Forelimb muscle (tissue), 1 donor: Measurements from ENCODE around the gene HPSE2. TPM values are rescaled to one million over a fixed set of nuclear protein-coding genes. Genes with fewer than 3 reads are reported as not detected.
"Not testable (repeated sequence)": the region's sequence is repeated elsewhere in the genome, so short reads cannot be mapped to it uniquely, and the experiment has no call there.

ENCODE experiments used
- DNase-seq: peaks from one replicate; pipeline ENCODE4 v3.0.0-alpha.2; 2013; ENCODE audit warnings: low read depth
- polyA plus RNA-seq: library from polyadenylated mRNA; unstranded; fragments of 120-200 nt; gene quantifications from one replicate; pipeline ENCODE4 v1.2.1, GENCODE V29; 2013; ENCODE audit not compliant: insufficient read length

The HPSE2 gene
- polyA plus RNA-seq, 1 donor = 0.25 TPM

DNA sequence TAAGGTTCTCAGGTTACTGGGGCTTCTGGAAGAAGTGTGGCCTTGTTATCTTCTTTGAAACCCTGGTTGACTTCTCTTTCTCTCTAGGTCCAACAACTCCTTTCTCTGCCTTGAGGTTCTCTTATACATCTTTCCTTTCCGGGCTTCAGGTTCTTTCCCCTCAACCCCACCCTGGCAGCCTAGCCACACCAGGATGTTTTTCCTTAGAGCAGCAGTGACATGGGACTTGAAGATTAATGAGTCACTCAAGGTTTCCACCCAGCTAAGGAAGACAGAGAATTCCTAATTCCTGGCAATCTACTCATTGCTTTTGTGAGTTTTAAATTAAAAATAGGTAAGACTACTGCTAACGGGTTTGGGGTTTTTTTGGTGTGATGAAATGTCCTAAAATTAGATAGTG, 667.1 kb downstream of the HPSE2 start:
- DNase-seq = no peak

DNA sequence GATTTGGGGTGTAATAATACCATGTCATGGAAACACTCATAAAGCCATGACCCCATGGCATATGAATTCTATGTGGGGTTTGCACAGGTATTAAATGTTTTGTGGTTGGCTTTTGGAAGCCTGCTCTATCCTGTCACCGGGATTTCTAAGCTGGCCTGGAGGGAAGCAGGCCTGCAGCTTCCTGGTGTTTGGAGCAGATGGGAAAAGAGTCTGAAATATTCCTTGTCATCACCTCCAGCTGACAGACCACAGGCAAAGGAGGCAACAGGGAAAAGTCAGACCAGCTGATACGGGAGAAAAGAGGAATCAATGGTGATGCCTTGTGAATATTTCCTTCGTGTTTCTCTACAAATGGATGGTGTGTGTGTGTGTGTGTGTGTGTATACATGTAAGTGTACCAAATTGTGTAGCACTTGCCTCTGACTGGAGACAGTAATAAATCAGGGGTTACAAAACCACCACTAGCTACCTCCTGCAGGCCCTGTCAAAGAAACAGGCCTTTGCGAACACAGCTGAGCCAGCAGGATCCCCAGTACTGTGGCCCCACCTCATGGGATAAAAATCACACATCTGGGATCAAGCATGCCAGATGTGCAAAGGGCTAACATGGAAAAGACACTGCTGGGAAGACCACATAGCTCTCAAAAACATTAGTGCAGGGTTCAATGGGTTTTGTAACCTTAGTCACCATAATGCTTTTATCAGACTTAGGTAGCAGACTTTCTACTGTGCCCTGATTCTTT, 668.1 kb downstream of the HPSE2 start:
- DNase-seq = no peak

DNA sequence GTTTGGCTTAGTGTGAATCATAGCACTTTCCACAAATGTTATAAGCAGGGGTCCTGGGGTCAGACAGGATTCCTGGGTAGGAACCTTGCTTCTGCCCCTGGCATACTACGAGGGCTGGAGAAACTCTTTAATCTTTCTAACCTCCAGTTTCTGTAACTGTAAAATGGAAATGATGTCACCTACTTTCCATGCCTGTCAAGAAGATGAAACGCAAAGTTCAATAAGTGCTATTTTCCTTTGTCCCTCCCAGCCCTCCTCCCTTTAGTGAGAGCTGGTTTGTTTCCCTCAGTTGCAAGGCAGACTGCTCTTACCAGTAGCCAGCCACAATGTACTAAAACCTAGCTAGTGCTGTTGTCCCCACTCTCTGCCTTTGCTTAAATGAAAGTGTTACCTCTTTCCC, 671.8 kb downstream of the HPSE2 start:
- no peak for DNase-seq

DNA sequence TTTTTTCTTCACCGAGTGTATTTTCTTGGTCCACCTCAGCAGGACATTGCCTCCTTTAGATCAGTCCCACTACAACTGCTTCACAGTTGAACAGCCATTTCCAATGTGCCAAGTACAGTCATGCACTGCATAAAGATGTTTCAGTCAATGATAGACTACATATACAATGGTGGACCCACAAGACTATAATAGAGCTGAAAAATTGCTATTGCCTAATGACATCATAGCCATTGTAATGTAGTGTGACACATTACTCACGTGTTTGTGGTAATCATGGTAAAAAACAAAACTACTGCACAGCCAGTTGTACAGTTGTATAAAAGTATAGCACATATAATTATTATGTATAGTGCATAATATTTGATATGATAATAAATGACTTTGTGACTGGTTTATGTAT, 675.1 kb downstream of the HPSE2 start:
- DNase-seq = no peak

DNA sequence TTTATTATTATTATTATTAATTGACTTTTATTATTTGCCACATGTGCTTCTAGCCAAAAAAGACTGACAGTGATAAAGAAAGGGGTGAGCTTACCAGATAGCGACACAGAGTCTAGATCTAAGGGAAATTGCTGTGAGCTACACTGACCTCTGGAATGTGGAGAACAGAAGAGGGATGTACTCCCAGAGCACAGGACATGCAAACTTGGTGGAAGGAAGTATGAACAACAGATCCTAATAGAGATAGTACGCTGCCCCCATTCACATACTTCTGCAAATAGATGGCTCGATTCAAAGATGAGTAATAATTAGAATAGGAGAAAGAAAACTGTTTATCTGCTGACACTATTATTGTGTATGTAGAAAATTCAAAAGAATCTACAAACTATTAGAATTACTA, 679.6 kb downstream of the HPSE2 start:
- no peak for DNase-seq

DNA sequence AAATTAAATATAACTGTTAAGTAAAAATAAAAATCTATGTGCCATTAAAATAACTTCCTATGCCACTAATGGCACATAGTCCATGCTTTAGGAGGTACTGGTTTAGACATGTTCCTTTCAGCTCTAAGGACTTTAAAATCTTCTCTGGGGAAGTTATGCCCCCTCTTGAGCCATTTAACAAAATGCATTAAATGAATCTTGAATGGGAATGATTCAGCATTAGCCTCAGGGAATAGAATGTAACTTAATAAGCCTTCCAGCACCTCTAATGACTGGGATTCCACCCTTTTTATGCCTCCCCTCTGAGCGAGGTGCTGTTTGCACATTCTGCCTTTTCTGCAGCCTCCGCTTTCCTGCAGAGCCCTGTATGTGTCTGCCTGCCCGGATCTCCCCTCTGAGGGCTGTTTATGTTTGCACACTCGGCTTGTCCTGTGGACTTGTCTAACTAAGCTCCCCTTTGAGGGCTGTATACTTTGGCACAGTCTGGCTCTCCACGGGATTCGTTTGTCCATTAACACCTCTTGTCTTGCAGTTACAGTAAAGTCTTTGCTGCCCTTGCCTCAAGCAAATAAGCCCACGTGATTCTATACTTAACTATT, 680.5 kb downstream of the HPSE2 start:
- no peak for DNase-seq

DNA sequence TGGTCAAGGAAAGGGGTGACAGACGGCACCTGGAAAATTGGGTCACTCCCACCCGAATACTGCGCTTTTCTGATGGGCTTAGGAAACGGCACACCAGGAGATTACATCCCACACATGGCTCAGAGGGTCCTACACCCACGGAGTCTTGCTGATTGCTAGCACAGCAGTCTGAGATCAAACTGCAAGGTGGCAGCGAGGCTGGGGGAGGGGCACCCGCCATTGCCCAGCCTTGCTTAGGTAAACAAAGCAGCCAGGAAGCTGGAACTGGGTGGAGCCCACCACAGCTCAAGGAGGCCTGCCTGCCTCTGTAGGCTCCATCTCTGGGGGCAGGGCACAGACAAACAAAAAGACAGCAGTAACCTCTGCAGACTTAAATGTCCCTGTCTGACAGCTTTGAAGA, 694.1 kb downstream of the HPSE2 start:
- DNase-seq = not testable (repeated sequence)

DNA sequence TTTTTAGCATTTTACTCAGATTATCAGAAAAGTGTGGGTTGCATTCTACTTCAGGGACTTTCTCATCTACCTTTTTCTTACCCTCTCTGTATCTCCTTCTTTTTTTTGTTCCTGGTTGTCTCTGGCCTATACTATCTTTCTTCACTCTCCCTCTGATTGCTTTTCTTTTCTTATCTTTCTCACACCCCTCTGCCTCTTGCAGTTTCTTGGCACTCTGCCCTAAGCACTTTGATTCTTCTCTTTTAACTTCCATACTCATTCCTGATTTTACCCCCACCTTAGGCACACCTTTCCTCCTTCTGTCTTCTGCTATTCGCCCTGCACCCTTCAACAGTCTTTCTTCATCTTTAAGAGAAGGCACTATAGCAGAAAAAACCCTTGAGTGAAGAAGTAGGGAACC, 696.1 kb downstream of the HPSE2 start:
- DNase-seq = no peak

DNA sequence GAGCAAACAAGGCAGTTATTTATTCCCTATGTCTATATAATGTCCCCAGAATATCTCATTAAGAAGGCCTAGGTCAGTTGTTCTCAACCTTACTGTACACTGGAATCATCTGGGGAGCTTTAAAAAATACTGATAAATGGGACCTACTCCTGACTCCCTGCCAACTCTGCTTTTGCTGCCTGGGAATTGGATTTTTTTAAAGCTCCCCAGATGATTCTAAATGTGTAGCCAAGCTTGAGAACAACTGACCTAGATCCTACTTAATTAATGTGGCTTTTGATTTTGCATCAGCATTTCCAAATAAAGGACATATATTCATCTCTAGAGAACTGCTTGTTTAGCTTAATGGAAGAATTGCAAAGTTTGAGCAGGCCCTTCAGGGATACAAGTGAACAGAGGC, 697.2 kb downstream of the HPSE2 start:
- no peak for DNase-seq

DNA sequence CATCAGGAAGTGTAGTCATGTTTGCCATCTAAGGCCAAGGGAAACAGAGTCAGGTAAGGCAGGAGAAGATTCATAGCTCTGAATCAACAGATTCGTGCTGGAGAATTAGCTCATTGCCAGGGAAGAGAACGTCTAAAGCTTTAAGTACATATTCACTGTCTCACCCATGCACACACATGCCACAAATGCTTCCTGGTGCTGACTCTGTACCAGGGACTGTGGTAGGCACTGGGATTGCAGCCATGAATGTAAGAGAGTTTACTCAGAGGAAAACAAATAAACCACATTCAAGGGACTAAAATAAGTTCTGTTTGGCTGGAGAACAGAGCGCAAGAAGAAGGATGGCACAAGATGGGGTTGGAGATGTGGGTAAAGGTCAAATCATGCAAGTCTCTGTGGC, 699.1 kb downstream of the HPSE2 start:
- DNase-seq = no peak

DNA sequence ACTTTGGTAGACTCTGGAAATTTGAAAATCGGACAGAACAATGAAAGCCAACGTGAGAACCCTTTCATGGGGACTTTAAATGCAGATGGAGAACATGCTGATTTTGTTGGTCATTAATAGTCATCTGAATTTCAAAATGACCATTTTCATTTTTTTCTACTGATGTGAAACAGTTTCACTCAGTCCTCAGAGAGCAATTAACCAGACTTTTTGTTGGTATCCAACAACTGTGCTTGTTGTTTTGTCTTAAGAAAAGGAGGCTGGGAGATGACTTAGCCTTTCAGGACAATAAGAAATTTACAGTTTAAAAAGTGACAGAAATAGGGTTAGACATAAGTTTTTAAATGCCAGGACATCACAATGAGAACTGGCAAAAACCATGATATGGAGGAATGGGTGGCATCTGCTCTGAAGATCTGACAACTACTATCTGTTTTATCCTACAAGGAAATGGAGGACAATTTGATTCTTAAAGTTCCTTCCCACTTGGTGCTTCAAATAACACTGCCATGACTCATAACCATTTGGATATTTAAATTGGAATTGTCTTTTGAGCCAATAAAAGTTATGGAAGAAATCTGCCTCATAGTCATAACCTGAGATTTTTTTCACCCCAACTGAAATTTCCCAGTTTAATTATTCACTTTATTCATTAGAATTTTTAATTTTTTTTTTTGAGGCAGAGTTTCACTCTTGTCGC, 701.8 kb downstream of the HPSE2 start:
- DNase-seq = peak; percentile 17

DNA sequence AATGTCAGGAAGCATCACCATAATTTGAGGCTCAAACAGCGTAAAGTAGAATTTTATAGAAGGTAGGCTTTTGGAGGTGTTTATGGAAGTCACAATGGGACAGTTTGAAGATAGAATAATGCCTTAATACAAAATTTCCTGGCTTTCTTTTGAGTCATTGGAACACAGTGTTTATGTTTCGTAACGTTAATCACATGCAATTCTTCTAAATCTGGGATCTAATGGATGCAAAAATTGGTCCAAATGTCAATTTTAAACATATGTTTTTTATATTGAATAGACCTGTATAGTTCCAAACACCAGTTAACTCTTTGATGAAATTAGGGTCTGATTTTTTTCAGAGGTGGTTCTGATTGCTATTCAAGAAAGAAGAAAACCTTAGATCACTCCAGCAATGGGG, 702.4 kb downstream of the HPSE2 start:
- peak; percentile 46 for DNase-seq

DNA sequence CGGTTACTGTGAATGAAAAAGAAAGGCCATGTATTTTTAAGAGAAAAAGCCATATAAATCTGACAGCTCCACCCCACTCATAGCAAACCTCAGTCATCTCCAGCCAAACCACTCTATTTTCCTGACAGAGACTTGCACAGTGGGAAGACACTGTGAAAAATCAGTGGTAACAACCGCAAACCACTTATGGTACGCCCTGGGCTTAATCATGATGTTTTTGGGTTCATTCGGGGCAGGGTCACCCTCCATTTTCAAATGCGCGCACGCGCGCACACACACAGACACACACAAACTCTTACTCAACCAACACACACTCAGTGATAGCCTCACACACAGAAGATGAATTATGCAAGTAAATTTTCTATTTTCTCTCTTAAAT, 706.9 kb downstream of the HPSE2 start:
- DNase-seq = no peak

DNA sequence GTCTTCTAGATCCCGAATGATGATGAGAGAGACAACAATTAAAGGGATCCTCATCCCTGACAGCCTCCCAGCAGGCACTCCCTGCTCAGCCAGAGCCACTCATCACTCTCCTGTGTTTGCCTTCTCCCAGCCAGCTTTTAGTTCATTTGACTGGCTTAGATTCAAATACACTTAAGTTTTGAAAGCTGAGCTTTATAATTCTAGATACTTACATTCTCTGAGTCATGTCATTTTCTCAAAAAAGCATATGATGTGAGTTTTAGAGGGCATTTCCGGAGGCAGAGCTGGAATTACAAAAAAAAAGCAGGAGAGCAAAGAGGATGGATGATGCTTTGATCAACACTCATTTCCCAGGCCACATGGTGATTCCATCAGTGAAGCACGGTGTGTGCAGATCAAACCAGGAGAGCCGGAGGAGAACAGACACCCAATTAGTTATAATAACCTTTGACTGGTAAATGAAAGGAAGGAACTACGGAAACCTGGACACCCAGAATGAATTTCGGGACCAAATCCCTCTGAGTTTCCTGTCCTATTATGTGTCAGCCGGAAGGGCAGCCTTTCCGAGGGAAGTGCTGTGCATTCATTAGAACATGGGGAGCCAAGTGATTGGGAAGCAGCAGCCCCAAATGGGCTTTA, 707.4 kb downstream of the HPSE2 start:
- DNase-seq = no peak

DNA sequence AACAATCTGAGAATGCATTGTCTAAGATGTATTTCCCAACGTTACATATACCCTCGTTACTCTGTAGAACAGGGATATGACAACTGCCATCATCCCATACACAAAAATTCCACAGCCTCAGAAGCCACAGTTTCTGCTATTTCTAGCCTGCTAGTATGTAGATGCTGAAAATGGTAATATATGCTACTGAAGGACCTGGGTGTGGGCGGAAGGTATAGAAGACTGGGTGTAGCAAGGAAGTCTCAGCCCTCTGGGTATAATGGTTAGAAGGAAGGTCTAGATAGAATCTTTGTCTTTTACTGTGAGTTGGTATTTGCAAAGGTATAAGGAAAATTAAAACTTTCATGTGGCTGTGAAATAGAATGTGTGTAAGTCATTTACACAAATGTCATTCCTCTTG, 709.7 kb downstream of the HPSE2 start:
- DNase-seq = no peak

DNA sequence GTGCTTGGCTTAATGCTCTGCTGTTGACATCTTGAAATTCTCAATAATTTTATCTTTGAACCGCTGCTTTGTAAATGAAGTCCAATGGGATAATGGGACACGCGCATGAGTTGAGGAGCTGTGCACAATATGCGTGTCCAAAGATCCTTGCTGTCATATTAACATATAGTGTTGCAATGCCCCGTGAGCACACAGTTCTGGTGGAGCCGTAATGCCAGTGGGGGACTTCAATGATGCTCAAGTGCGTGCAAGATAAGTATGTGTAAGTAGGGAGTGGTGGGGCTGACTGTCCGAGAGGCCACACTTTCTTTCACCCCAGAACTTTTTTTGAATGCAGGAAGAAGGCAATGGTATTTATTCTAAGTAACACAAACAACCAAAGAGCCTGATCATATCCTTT, 711.5 kb downstream of the HPSE2 start:
- DNase-seq = no peak

DNA sequence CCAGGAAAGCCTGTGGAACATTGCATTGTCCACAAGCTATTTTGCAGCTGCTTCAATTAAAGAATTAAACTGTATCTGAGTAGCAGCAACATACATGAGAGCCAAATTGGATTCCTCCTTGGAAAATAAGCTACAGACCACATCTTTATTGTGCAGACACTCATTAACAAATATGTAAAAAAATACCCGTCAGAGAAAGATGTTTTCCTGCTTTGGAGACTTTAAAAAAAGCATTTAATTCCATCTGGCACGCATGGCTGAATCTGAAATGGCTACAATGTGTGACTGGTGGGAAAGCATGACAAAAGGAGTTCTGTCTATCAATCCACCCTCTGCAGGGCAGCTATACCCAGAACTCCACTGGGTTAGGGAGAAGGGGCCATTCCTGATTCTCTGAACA, 715.8 kb downstream of the HPSE2 start:
- DNase-seq = no peak

DNA sequence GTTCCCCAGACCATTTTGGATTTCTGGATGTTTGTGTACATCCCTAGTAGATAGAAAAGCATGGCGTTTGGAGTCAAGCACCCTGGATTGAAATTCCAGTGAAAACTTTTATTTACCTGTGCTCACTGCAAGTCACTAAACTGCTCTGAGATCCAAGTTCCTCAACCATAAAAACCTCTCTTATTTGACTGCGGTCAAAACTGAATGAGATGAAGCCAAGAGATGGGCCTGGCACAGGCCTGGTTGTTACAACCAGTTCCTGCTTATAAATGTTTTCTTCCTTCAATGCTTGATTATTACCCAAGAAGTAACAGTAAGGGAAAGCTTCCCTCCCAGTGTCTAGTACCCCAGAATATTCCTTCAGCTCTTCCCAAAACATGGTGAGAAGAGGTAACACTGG, 718.0 kb downstream of the HPSE2 start:
- DNase-seq = no peak

DNA sequence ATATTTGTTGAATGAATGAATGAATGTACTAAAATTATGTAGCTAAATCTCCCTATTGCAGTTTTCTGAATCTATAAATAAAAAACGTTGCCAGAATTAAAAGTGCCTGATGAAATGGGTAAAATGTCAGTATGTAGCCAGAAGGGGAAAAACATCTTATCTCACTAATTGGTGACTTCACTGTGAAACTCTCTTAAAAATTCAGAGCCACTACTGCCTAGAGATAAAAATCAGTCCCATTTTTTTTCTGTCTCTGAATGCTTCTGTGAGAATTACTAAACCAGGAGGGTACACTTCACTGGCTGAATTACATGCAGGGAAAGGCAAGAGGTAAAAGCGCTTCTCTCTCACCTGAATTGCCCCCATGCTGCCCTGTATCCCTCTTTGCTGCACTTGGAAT, 719.3 kb downstream of the HPSE2 start:
- DNase-seq = no peak

DNA sequence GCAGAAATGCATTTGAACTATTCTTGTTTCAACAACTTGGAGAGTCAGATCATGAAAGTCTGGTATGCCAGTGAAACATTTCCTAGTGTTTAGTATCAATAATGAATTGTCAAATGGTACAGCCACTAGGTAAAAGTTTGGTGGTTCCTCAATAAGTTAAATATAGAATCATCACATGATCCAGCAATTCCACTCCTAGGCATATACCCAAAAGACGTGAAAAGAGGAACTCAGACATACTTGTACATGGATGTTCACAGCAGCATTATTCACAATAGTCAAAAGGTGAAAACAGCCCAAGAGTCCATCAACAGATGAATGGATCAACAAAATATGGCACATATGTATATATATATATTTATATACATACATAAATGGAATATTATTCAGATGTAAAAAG, 721.9 kb downstream of the HPSE2 start:
- DNase-seq = no peak

DNA sequence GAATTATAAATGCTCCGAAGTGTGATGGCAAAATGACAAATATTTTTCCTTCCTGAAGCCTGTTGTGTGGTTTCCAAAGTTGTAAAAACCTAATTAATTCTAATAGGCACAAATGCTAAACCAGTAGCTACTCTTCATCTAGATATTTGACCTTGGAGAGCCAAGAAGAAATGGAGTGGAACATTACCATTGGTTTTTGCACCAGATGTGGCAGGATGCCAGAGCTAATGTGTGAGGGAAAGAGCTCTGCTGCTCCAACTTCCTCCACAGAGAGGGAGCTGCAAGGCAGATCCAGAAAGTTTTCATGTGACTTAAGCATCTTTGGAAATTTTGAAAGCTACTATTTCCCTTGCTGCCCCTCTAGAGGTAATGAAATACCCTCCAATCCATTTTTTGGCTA, 723.8 kb downstream of the HPSE2 start:
- peak; percentile 24 for DNase-seq

DNA sequence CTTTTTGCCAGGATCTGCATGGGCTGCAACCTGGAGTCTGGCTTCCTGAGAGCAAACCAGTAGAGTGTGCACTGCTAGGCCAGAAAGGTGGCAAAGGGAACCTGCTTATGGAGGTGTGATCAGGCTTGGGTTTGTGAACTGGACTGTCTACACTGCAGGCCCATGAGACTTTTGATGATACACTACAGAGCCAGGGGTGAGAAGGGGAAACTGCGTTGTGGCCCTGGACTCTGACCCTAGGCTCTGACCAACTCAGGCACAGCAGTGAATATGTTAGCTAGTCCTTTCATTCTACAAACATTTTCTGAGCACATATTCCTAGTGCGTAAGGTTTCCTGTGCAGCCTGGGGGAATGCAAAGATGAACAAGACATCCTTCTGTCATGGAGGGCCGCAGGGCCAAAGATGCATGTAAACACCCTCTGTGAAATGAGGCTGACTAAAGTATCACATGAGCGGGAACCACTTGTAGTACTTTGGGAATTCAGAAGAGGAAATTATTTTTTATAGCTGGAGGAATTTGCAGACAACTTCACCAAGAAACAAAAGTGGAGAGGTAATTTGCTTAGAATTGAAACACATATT, 725.1 kb downstream of the HPSE2 start:
- DNase-seq = no peak
